Renal cortical epithelial cell (primary cell): Measurements from ENCODE around the gene NKAIN2. TPM values are rescaled to one million over a fixed set of nuclear protein-coding genes. Genes with fewer than 3 reads are reported as not detected.
"Not testable (repeated sequence)": the region's sequence is repeated elsewhere in the genome, so short reads cannot be mapped to it uniquely, and the experiment has no call there.

ENCODE experiments used
- DNase-seq: peaks from one replicate; pipeline ENCODE4 v3.0.0-alpha.2; 2011; ENCODE audit warnings: low read depth
- total RNA-seq: library from RNA; depleted of rRNA; stranded (reverse); fragments of >200 nt; gene quantifications from 2 replicates; pipeline ENCODE4 v1.2.3, GENCODE V29; 2014

NKAIN2 gene
- total RNA-seq, 1 donor from 2014 or later = not detected

GRCh38 chr6:124203101-124203811 lies 399.6 kb downstream of the NKAIN2 start:
- DNase-seq = peak; percentile 83

GRCh38 chr6:124203812-124204167 lies 400.1 kb downstream of the NKAIN2 start:
- DNase-seq = peak; percentile 63

GRCh38 chr6:124205921-124206320 lies 402.3 kb downstream of the NKAIN2 start:
- no peak for DNase-seq

- peak; percentile 77 for DNase-seq
Observed at GRCh38 chr6:124223611-124224345, 420.1 kb downstream of the NKAIN2 start.

GRCh38 chr6:124226396-124226795 lies 422.7 kb downstream of the NKAIN2 start:
- peak; percentile 57 for DNase-seq

- DNase-seq = no peak
Observed at GRCh38 chr6:124233221-124233620, 429.6 kb downstream of the NKAIN2 start.

- no peak for DNase-seq
Observed at GRCh38 chr6:124234801-124235200, 431.1 kb downstream of the NKAIN2 start.

- no peak for DNase-seq
Observed at GRCh38 chr6:124237911-124238310, 434.2 kb downstream of the NKAIN2 start.

- not testable (repeated sequence) for DNase-seq
Observed at GRCh38 chr6:124238408-124238807, 434.7 kb downstream of the NKAIN2 start.

GRCh38 chr6:124254941-124255685 lies 451.4 kb downstream of the NKAIN2 start:
- DNase-seq = no peak

- no peak for DNase-seq
Observed at GRCh38 chr6:124260337-124260736, 456.7 kb downstream of the NKAIN2 start.

GRCh38 chr6:124269733-124270132 lies 466.1 kb downstream of the NKAIN2 start:
- no peak for DNase-seq

- DNase-seq = no peak
Observed at GRCh38 chr6:124273701-124274100, 470.0 kb downstream of the NKAIN2 start.

GRCh38 chr6:124282541-124282940 lies 478.9 kb downstream of the NKAIN2 start:
- no peak for DNase-seq

GRCh38 chr6:124283486-124283885 lies 479.8 kb downstream of the NKAIN2 start:
- DNase-seq = no peak

GRCh38 chr6:124285146-124285545 lies 481.5 kb downstream of the NKAIN2 start:
- no peak for DNase-seq

- no peak for DNase-seq
Observed at GRCh38 chr6:124294574-124295200, 491.0 kb downstream of the NKAIN2 start.

- no peak for DNase-seq
Observed at GRCh38 chr6:124297507-124297906, 493.8 kb downstream of the NKAIN2 start.

GRCh38 chr6:124298730-124299129 lies 495.1 kb downstream of the NKAIN2 start:
- no peak for DNase-seq

- not testable (repeated sequence) for DNase-seq
Observed at GRCh38 chr6:124300907-124301306, 497.2 kb downstream of the NKAIN2 start.

GRCh38 chr6:124303971-124304370 lies 500.3 kb downstream of the NKAIN2 start:
- DNase-seq = no peak

GRCh38 chr6:124310139-124310538 lies 506.5 kb downstream of the NKAIN2 start:
- DNase-seq = no peak
